Inflammatory macrophage treated with lipopolysaccharide for 1 hour (primary cell): Measurements from ENCODE around the gene GUCY2D.
"Not testable (repeated sequence)": the region's sequence is repeated elsewhere in the genome, so short reads cannot be mapped to it uniquely, and the experiment has no call there.

ENCODE experiments used
- DNase-seq, 2 donors: peaks; one replicate each; pipeline ENCODE4 v3.0.0-alpha.2; 2020 to 2022

GUCY2D gene

DNA sequence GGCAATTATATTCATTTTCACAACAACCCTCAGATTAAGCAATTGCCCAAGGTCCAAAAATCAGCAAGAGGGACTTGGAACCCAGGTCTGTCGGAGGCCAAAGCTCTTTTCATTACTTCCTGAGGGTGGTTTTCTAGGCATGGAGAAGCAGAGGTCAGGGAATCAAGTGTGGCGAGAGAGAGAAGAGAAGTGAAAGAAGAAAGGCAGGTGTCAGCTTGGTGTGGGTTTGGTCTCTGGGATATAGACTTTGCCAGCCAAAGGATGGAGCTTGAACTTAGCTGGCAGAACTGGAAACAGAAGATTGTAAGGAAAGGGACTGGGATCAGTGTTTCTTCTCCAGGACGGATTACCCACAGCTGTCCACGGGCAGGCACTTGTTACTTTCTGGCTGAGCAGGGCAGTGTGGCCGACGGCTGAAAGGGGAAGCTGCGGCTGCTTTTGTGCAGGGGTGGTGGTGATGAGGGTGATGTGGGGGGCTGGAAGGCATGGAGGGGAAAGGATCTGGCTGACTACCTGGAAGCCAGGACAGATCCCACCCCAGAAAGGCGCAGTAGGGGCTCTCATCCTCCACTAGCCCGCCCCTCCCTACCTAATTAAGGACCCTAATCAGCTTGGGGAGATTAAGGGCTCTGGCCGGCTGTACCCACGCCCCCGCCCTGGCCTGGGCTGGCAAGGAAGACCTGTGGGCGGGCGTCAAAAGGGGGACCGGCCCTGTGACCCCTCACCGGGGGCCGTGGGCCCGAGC lies at the start of gene GUCY2D:
Gene GUCY2D (plus strand): TSS at position 640 of the 745 bp plus-strand sequence. CDS start 433 bp downstream, outside the sequence.
- DNase-seq, result peak in 1 of 2 donors; percentile 50

DNA sequence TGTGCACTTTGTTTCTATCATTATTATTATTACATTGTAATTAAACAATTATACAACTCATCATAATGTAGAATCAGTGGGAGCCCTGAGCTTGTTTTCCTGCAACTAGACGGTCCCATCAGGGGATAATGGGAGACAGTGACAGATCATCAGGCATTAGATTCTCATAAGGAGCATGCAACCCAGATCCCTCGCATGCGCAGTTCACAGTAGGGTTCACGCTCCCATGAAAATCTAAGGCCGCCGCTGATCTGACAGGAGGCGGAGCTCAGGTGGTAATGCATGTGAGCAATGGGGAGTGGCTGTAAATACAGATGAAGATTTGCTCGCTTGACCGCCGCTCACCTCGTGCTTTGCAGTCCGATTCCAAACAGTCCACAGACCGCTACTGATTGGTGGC lies 49.1 kb upstream of the GUCY2D start:
- DNase-seq, result not testable (repeated sequence)

DNA sequence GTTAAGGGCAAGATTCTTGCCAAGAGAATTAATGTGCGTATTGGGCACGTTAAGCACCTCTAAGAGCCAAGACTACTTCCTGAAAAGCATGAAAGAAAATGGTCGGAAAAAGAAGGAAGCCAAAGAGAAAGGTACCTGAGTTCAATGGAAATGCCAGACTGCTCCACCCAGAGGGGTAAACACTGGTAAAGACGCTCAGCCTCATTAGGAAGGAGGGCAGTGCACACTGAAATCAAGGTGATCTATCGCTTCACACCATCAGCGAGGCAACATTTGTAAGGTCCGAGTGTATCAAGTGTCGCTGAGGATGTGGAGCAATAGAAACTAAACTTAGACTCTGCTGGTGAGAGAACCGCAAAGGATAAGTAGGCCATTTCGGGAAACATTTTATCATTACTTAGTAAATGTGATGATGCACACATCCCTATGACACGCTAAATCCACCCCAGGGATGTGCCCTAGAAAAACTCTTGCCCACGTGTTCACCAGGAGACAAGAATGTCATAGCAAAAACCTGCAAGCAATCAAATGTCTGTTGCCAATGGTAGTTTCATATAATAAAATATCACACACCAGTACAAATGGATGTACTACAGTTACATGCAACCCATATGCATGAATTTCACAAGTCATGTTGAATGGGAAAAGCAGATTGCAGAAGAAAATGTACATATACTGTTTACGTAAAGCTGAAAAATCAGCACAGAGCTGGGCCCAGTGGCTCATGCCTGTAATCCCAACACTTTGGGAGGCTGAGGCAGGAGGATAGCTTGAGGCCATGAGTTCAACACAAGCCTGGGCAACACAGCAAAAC lies 46.8 kb upstream of the GUCY2D start:
- no peak for DNase-seq

DNA sequence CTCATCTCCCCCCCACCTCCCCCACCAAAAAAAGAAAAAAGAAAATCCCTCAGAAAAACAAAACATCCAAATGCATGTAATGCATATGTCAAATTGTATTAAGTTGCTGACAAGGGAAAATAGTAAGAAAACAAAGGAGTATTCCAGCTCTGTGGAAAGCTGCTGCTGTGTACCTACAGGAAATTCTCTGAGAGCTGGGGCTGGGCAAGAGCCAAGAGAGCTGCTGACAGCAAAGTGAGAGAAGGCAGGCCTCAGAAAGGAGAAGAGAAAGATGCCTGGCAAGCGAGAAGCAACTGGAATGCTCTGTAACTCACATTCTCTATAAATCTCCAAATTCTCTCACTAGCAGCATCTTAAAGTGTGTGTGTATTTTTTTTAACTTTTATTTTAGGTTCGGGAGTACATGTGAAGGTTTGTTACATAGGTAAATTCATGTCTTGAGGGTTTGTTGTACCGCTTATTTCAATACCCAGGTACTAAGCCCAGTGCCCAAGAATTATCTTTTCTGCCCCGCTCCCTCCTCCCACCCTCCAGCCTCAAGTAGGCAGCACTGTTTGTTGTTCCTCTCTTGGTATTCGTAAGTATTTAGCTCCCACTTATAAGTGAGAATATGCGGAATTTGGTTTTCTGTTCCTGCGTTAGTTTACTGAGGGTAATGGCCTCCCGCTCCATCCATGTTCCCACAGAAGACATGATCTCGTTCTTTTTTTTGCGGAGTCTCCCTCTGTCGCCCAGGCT lies 46.0 kb upstream of the GUCY2D start:
- no peak for DNase-seq

DNA sequence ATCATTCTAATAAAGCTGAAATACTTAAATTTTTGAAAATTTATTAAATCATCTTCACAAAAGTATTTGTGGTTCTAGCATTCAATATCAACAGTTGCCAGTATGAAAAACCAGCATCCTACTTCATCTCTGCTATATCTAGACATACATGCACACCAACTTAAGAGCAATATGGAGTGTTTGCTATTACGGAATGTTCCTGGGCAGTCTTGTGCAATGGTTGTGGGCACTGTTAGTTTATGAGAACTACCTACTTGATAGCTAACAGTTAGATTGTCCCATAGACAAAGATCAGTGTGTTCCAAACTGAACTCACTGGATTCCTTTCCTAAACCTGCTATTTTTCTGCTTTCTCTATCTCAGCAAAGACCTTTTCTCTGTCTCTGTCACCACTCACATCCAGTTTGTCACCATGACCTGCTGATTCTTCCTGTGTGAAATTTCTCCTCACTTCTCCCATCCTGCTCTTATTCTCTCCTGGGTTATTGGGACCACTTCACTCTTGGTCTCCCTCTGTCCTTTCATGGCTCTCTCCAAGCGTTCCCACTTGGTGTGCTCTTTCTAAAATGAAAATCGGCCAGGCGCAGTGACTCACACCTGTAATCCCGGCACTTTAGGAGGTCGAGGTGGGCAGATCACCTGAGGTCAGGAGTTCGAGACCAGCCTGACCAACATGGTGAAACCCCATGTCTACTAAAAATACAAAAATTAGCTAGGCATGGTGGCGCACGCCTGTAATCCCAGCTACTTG lies 42.7 kb upstream of the GUCY2D start:
- peak; percentile 72 to 77 for DNase-seq

DNA sequence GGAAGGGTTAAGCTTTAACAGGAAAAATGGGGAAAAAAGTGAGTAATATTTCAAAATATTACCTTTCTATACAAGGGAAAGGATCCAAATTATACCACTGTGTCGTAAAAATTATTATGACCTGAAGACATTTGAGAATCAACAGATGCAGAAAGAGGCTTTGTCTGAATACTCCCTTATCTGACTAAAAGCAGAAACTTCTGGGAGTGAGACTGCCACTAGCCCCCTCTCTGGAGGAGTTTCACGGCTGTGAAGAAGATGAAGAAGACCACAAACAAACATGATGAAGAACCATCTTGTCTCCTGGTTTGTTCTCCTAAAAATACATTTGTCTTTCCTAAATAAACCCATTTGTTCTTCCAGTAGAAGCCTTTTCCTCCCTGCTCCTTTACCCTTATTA lies 41.0 kb upstream of the GUCY2D start:
- no peak for DNase-seq

DNA sequence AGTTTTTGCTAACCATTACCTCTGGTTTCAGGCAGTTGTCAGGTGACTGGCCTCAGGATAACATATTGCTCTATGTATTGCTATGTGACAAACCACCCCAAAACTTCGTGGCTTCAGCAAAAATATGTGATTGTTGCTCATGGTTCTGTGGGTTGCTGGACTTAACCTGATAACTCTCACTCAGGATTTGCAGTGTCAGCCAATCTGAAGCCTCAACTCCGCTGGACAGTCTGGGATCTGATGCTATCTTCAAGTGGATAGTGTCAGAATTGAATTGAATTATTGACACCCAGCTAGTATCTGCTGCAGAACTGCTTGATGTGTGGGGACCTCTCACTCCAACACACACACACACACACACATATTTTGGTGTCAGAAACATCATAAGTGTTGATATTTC lies 34.7 kb upstream of the GUCY2D start:
- no peak for DNase-seq

DNA sequence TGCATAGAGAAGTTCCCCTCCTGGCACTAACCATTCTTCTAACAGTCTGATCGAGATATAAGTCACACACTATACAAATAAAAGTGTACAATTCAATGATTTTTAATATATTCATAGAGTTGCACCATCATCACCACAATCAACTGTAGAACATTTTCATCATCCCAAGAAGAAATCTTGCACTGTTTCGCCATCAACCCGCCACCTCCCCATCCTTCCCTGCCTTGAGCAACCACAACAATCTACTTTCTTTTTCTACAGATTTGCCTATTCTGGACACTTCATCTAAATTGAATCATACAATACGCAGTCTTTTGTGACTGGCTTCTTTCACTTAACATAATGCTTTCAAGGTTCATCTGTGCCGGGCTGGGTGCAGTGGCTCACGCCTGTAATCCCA lies 33.0 kb upstream of the GUCY2D start:
- DNase-seq, result peak; percentile 88 to 93

DNA sequence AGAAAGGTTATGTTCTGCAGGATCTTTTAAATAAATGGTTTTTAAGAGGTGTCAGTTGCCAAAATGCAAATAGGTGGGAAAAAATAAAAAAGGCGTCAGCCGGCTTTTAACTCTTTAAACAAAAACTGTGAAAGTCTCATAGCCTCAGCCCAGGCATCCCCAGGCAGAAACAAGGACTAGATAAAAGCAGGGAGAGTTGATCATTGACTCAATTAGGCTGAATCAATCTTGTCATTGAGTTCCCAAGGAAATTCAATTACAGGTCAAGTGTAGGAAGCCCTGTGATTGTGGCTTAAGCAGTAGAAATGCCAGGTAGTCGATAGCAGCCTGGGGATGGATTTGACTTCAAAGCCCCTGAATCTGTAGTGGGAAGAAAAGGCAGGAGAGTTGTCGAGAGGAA lies 30.8 kb upstream of the GUCY2D start:
- no peak for DNase-seq

DNA sequence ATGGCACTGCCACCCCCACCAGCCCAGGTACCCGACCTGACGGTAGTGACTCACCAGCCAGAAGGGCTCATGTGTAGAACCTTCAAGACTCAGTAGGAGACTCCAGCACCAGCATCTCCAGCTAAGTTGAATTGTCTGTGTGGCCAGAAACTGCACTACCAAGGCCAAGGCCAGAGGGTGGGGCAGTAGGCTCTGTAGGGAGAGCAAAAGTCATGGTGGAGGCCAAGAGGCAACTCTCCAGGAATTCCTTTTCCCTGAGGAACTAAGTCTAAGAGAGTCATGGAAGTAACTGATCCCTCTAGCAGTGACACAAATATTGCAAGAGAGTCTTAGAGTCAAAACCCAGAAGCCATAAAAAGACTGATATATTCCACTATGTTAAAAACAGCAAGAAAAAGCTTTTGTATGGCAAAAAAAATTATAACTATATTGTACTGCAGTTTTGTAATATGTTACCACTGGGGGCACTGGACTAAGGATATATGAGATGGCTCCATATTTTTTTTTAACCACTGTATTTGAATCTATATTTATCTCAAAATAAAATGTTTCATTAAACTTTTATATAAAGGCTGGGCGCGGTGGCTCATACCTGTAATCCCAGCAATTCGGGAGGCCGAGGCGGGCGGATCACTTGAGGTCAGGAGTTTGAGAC lies 30.2 kb upstream of the GUCY2D start:
- DNase-seq, result no peak

DNA sequence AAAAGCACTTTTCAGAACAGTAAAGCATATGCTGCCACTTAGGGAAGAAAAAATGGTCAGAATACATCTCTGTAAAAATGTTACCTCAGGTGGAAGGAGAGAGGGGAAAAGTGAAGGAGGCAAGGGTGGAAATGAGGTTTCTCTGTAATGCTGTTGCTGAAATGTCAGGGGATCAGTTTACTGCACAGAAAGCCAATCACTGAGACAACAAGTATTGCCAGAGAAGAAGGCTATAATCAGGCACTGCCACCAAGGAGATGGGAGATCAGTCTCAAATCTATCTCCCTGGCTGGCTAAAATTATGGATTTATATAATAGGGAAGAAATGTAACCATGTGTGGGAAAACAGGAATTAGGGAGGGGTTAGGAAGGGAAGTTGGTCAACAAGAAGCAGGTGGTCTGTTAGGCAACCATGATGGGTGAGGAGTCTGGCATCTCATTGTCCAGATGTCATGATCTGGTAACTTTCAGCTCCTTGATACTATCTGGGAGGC lies 27.7 kb upstream of the GUCY2D start:
- no peak for DNase-seq

DNA sequence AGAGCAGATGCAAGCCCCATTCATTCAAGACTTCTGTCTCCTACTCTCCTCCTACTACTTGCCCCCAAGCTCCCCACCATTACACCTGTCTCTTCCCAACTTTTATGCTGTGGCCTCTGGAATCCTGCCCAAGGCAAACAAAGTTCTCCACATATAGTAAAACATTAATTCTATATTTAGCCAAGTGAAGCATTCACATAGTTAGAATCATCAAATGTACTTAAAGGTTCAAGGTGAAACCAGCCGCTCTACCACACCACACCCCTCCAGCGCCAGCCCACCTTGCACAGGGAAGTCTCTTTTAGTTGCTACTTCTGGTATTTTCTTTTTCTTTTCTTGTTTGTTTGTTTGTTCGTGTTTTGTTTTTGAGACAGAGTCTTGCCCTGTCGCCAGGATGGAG lies 25.4 kb upstream of the GUCY2D start:
- DNase-seq, result no peak

DNA sequence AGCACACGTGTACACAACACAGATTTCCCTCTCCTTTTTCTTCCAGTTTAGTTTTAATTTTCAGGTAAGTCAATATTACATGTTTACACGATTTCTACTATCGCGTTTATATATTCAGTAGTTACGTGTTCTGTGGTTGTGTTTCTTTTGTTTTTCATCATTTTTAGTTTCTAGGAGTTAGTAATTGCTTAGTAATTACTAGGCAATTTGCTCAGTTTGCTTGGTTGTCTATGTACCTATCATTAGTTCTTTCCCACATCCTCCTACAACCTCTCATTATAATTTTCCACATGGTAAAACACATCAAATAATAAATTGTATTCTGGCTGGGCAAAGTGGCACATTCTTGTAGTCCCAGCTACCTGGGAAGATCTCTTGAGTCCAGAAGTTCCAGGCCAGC lies 24.6 kb upstream of the GUCY2D start:
- no peak for DNase-seq

DNA sequence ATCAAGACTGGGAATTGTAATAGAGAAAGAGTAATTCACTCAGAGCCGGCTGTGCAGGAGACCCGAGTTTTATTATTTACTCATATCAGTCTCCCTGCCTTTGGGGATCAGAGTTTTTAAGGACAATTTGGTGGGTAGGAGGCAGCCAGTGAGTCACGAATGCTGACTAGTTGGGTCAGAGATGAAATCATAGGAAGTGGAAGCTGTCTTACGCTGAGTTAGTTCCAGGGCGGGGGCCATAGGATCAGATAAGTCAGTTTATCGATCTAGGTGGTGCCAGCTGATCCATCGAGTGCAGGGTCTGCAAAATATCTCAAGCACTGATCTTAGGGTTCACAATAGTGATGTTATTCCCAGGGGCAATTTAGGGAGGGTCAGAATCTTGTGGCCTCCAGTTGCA lies 20.2 kb upstream of the GUCY2D start:
- DNase-seq, result peak; percentile 76 to 79

DNA sequence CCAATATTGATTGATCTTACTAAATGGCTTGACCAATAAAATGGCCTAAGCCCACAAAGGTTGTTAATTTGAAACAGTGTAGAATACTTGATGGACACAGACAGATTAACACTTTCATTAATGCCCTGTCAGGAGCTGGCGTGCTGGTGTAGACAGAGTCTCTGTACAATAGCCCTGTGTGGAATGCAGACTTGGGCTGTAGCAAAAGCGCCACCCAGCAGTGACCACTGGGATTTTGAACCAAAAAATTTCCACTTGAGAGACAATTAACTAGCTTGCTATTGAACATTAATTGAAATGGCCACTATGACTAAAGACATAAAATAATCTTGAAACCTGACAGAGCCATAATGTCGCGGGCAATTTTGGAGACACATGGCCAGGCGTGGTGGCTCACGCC lies 19.7 kb upstream of the GUCY2D start:
- DNase-seq, result peak in 1 of 2 donors; percentile 12

DNA sequence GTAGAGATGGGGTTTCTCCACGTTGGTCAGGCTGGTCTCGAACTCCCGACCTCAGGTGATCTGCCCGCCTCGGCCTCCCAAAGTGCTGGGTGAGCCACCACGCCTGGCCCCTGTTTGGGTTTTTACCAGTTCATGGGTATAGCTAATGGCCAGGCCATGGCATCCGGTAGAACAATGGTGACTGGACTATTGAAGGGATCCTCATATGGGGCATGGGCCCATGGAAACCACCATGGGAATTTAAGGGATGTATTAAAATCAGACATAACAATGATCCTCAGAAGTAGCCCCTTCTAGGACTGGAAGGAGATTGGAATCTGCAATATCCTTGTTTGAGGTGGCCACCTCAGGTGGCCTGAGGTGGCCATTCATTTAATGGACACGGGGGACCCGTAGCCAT lies 17.5 kb upstream of the GUCY2D start:
- DNase-seq, result no peak

DNA sequence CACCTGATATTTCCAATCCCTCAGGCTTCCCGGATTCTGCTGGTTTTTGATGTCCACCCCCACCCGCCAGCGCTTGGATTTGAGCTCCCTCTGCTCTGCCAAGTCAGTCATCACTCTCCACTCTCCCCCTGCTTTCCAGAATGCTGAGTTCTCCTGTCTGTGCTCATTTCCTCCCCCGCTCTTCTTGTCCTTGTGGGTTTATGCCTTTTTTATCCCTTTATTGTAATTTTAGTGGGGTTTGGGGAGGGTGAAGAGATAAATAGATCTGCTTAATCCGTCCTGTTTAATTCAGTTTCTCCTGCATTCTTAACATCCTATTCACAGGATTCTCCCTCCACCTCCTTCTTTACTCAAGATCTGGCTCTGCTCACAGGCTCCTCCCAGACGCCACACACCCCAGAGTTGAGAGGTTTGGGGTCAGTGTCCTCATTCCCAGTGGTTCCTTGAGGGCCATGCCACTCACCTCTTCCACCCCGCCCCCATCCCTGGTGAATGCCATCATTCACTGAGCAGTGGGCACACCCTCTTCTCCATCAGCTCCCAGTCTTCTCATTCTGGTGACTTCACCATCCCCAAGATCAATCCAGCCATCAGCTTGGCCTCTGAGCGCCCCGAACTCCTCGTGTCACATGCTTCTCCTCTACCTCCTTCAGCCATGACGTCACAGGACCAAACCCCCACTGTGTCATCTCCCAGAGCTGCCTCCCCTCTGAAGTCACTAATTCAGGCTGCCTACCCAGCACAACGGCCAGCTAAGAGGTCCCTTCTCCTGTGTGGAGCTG lies 15.1 kb upstream of the GUCY2D start:
- DNase-seq, result no peak

DNA sequence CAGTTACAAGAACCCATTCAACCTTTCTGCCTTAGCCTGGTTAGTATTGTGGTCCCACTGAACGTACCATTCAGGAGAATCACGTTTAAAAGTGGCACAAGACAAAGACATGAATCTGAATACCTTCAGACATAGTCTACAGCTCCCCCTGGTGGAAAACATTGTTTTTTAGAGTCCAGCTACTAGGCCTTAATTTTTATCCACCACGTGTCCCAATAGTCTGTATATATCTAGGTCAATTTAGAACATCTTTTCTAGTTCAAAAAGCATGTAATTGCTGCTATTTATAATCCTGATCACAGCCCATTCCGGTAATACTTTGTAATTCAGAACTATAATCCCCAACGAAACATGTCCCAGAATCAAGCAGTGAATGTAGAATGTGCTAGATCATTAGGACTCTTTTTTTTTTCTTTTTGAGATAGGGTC lies 13.7 kb upstream of the GUCY2D start:
- peak; percentile 78 to 98 for DNase-seq

DNA sequence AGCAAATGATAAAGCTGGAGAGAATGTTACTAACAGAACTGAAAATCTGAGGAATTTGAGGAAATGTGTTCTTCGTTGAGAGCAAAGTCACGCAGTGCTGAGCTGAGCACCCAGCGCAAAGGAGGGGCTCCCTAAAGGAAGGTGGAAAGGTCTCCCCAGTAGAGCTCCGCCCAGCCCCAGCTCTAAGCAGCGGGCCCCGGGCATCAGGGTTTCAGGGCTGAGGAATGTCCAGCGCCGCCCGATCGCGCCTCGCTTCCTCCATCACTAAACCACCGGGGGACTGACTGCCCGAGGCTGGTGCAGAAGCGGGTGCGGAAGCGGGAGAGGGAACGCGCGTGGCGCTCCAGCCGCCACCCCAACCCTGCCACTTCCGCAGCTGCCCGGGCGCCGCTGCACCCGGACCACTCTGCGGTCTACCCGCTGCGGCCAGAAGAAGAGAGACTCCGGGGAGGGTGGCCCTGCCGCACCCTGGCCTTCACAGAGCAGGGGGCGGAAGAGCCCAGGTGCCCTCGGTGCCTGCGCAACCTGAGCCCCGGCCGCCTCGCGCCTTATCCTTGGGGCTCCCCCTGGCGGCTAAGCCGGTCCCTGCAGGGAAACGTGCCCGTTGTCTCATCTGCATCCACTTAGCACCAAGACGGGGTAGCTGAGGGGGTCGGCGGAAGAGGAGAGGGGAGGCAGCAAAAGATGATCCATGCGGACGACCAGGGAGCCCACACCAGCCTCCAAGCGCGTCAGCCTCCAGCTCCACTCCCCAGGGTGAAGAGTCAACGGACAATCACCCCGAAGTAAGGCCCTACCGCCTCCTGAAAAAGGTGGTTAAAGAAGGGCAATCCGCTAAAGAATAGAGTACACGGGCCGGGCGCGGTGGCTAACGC lies 12.4 kb upstream of the GUCY2D start:
- DNase-seq, result peak in 1 of 2 donors; percentile 95

DNA sequence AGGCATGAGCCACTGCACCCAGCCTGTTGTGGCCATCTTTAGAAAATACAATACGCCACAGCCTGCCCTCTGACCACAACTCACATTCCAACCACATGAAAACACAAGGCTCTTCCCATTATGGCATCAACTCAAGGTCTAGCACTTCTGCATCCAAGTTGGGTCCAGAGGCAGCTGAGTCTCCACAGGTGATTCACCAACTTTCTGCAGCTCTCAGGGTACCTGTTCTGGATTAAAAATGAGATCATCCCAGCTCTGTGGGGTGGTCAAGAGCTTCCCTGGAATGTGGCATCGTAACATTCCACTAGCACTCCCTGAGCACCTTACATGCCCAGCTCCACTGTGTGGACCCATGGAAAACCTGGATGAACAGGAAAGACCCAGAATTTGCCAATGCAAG lies 9.9 kb upstream of the GUCY2D start:
- no peak for DNase-seq
